ENCODE results near the gene MYO3B. TPM values are rescaled to one million over a fixed set of nuclear protein-coding genes. Genes with fewer than 3 reads are reported as not detected.

The MYO3B gene
- total and polyA plus RNA-seq, 2 of the 8 experiments (the other 6 are each of a cell fraction or from before 2014, with no cell fraction given), result 0.17 to 0.19 TPM

GRCh38 chr2:170235860-170236679 lies 58.1 kb downstream of the MYO3B start:
- Histone ChIP-seq H3K4me2 (ENCODE audit: insufficient read depth in 1 of 2, low read depth in 2 of 2, low read length in 2 of 2) (no peak overlapping the region), H2AFZ (ENCODE audit: low read length) (no peak overlapping the region)
- 61% methylated on average over 12 of the region's 12 CpGs; no CpG with 5 or more reads in 1 of the 2 experiments for WGBS, 2 experiments (ENCODE audit: extremely low coverage in 1 of 2, insufficient coverage in 1 of 2, insufficient read length in 1 of 2, insufficient replicate concordance in 2 of 2, low coverage in 1 of 2, low lambda C conversion rate in 2 of 2, missing lambda C conversion rate in 1 of 2)

More at GRCh38 chr2:170235860-170236679, 58.1 kb downstream of the MYO3B start:
- no peak overlapping the region for H2BK5ac ChIP-seq (ENCODE audit: low read depth, low read length)
- H3K4ac ChIP-seq (replicated peaks; ENCODE audit: insufficient read length, low read depth, low read length), result no peak overlapping the region
- H3K9ac ChIP-seq (replicated peaks in 1 of 4; ENCODE audit: extremely low read depth in 1 of 4, low read depth in 3 of 4, low read length in 3 of 4), result no peak overlapping the region
- H3K9me3 ChIP-seq (ENCODE audit: insufficient read depth in 2 of 2, low read depth in 1 of 2, low read length in 1 of 2), result no peaks in the 10 kb centered on the region
- no peaks in the 10 kb centered on the region for H3K79me2 ChIP-seq (ENCODE audit: control insufficient read depth in 1 of 2, insufficient read depth in 2 of 2, low read length in 2 of 2)
- H2BK15ac ChIP-seq (ENCODE audit: low read length), result no peak overlapping the region
- H3K18ac ChIP-seq (ENCODE audit: extremely low read depth, low read length), result no peak overlapping the region
- H3K23me2 ChIP-seq (ENCODE audit: low read depth, low read length), result no peaks in the 10 kb centered on the region
- ChIA-PET POLR2A (ENCODE audit: partially characterized antibody) (interaction anchor here (0.9 kb wide), 1 partner anchor 531 kb away, joined by 3 read pairs; no protein-coding TSS in a partner anchor), CTCF (ENCODE audit: partially characterized antibody) (interaction anchor here (0.6 to 3.3 kb wide), 53 partner anchors 9 to 752 kb away, joined by 3 to 39 read pairs (median 3); partner anchors contain the start of gene SP5)
- DNase-seq (ENCODE audit: low read depth in 1 of 2, low spot score in 2 of 2), result peak in 1 of 2 experiments; percentile 55
- FAIRE-seq, result peak; percentile 96
- no peaks in the 10 kb centered on the region for H4K20me1 ChIP-seq (replicated peaks in 1 of 2; ENCODE audit: control insufficient read depth in 1 of 2, insufficient read depth in 2 of 2, low read length in 2 of 2)
- H3K56ac ChIP-seq (replicated peaks; ENCODE audit: insufficient read length, low read depth, low read length), result no peak overlapping the region
- no peak overlapping the region for H2BK12ac ChIP-seq (ENCODE audit: low read depth, low read length)
- H4K5ac ChIP-seq (ENCODE audit: insufficient read length, low read depth, low read length), result no peak overlapping the region
- H2BK20ac ChIP-seq (ENCODE audit: low read length), result no peak overlapping the region; the same call in 1 of the 2 replicates
- H3K27ac ChIP-seq (ENCODE audit: low read depth, low read length), result no peak overlapping the region
- peaks cover 0 to 4% (median 1%) of the 10 kb centered on the region in 4 experiments; a peak in 2 of 7 replicates for H3K4me1 ChIP-seq (replicated peaks in 1 of 4; ENCODE audit: control insufficient read depth in 3 of 4, insufficient read depth in 4 of 4, low read length in 3 of 4)
- no peak overlapping the region for H3K4me3 ChIP-seq (ENCODE audit: extremely low read depth in 1 of 4, insufficient read depth in 2 of 4, low read depth in 3 of 4, low read length in 4 of 4)
- H2BK120ac ChIP-seq (replicated peaks; ENCODE audit: low read depth, low read length), result no peak overlapping the region
- no peak overlapping the region for H3K23ac ChIP-seq (ENCODE audit: insufficient read length)
- TF ChIP-seq CHD2 (IDR thresholded peaks at IDR 0.05; ENCODE audit: low read length) (no peak), TEAD4 (IDR thresholded peaks at IDR 0.05; ENCODE audit: low read depth, low read length) (peak; percentile 23; the same call in 1 of the 2 replicates), SRF (IDR thresholded peaks at IDR 0.05; ENCODE audit: low read depth, low read length) (peak; percentile 71; the same call in 1 of the 2 replicates), RAD21 (IDR thresholded peaks at IDR 0.05 in 1 of 2, conservative IDR thresholded peaks at IDR 0.05 in 1 of 2; ENCODE audit: low read depth in 2 of 2, low read length in 2 of 2) (peak; percentile 86 to 94), CTCF (IDR thresholded peaks at IDR 0.05; ENCODE audit: control extremely low read depth in 1 of 3, insufficient read depth in 1 of 3, low read depth in 1 of 3, low read length in 3 of 3) (peak in 2 of 3 experiments; percentile 69 to 72; a peak in 3 of 4 replicates), CREB1 (IDR thresholded peaks at IDR 0.05) (peak; percentile 89), KDM5A (IDR thresholded peaks at IDR 0.05; ENCODE audit: low read length) (no peak), GTF2F1 (IDR thresholded peaks at IDR 0.05; ENCODE audit: borderline replicate concordance, low read depth, low read length) (no peak)
- no peaks in the 10 kb centered on the region for H3K79me1 ChIP-seq (ENCODE audit: low read depth, low read length)
- no peak overlapping the region for H2AK5ac ChIP-seq (ENCODE audit: low read depth, low read length)
- no peak overlapping the region for H4K91ac ChIP-seq (replicated peaks; ENCODE audit: insufficient read length, low read length)
- H4K8ac ChIP-seq (ENCODE audit: extremely low read depth, insufficient read depth, low read length), result no peak overlapping the region
- no peak overlapping the region for H3K14ac ChIP-seq (ENCODE audit: insufficient read length)
- no peaks in the 10 kb centered on the region for H3K27me3 ChIP-seq (replicated peaks in 1 of 4; ENCODE audit: control insufficient read depth in 3 of 4, extremely low read depth in 1 of 4, insufficient read depth in 3 of 4, low read length in 3 of 4)
- H3K36me3 ChIP-seq (ENCODE audit: control insufficient read depth in 2 of 4, insufficient read depth in 4 of 4, low read length in 3 of 4), result no peaks in the 10 kb centered on the region
